ENCODE results near the gene PAFAH1B2.

DNA sequence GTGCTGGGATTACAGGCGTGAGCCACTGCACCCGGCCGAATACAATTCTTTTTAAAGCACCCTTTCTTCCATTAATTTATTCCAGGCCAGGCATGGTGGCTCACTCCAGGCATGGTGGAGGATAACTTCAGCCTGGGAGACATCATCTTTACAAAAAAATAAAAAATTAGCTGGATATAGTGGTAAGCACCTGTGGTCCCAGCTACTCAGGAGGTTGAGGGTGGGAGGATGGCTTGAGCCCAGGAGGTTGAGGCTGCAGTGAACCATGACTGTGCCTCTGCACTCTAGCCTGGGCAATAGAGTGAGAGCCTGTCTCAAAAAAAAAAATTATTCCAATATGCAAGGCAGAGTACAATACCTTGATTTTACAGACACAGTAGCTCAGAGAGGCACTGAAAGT is 66.5 kb downstream of the PAFAH1B2 start:
- TF ChIP-seq, protein P1, sequence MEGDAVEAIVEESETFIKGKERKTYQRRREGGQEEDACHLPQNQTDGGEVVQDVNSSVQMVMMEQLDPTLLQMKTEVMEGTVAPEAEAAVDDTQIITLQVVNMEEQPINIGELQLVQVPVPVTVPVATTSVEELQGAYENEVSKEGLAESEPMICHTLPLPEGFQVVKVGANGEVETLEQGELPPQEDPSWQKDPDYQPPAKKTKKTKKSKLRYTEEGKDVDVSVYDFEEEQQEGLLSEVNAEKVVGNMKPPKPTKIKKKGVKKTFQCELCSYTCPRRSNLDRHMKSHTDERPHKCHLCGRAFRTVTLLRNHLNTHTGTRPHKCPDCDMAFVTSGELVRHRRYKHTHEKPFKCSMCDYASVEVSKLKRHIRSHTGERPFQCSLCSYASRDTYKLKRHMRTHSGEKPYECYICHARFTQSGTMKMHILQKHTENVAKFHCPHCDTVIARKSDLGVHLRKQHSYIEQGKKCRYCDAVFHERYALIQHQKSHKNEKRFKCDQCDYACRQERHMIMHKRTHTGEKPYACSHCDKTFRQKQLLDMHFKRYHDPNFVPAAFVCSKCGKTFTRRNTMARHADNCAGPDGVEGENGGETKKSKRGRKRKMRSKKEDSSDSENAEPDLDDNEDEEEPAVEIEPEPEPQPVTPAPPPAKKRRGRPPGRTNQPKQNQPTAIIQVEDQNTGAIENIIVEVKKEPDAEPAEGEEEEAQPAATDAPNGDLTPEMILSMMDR (IDR thresholded peaks at IDR 0.05): no peak
- TF ChIP-seq POLR2A (IDR thresholded peaks at IDR 0.05): no peak
- no peak for TF ChIP-seq POLR2AphosphoS5 (IDR thresholded peaks at IDR 0.05)
